Activated CD4-positive, alpha-beta T cell treated with anti-CD3 and anti-CD28 coated beads for 24 hours (primary cell): ENCODE data around the gene NDUFV1.
"Not testable (repeated sequence)": the region's sequence is repeated elsewhere in the genome, so short reads cannot be mapped to it uniquely, and the experiment has no call there.

Source experiments
- DNase-seq, 2 donors: peaks; one replicate each; pipeline ENCODE4 v3.0.0-alpha.2; 2020; ENCODE audit warnings: low read depth in 2 of 2

NDUFV1 gene

DNA sequence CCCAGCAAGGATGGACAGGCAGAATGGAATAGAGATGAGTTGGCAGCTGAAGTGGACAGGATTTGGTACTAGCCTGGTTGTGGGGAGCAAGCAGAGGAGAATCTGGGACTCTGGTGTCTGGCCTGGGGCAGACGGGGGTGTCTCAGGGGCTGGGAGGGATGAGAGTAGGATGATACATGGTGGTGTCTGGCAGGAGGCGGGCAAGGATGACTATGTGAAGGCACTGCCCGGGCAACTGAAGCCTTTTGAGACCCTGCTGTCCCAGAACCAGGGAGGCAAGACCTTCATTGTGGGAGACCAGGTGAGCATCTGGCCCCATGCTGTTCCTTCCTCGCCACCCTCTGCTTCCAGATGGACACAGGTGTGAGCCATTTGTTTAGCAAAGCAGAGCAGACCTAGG is 20.8 kb upstream of the NDUFV1 start:
- DNase-seq: no peak

DNA sequence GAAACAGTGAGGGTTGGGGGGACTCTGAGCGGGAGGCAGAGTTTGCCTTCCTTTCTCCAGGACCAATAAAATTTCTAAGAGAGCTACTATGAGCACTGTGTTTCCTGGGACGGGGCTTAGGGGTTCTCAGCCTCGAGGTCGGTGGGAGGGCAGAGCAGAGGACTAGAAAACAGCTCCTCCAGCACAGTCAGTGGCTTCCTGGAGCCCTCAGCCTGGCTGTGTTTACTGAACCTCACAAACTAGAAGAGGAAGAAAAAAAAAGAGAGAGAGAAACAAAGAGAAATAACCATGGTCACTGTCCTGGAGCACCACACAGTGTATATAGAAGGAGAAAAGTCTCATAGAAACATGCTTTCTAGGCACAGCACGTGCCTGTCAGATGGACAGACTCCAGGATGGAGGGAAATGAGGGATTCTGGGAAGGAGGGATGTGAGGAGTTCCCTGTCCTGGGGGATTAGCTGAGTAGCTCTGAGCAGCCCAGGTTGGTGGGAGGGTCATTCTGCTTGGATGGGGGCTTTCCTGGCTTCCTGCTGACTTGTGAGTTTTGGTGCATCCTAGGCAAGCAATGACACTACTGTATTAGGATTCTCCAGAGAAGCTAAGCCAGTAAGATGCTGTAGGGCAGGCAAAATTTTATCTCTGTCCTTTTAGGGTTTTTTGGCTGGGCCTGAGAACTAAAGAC is 20.0 kb upstream of the NDUFV1 start:
- DNase-seq: no peak

DNA sequence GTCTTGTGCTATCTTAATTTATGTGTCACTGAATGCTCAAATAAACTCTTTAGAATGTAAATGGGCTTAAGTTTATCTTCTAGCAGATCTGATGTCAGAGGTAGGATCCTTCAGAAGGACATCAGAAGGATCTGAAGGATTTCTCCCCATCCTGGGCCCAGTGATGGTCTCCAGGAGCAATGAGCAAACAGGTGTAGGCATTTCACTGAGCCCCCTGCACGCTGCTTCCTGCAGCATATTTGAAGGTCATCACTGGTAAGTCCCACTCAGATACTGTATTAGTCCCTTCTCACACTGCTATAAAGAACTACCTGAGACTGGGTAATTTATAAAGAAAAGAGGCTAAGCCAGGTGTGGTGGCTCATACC is 18.6 kb upstream of the NDUFV1 start:
- no peak for DNase-seq

DNA sequence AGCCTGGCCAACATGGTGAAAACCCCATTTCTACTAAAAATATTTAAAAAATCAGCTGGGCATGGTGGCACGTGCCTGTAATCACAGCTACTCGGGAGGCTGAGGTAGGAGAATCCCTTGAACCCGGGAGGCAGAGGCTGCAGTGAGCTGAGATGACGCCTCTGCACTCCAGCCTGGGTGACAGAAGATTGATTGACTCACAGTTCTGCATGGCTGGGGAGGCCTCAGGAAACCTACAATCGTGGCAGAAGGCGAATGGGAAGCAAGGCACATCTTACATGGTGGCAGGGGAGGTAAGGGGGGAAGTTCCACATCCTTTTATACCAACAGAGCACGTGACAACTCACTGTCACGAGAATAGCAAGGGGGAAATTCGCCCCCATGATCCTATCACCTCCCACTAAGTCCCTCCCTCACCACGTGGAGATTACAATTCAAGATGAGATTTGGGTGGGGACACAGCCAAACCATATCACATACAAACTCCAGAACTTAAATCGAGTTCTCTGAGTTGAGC is 17.8 kb upstream of the NDUFV1 start:
- DNase-seq: not testable (repeated sequence)

DNA sequence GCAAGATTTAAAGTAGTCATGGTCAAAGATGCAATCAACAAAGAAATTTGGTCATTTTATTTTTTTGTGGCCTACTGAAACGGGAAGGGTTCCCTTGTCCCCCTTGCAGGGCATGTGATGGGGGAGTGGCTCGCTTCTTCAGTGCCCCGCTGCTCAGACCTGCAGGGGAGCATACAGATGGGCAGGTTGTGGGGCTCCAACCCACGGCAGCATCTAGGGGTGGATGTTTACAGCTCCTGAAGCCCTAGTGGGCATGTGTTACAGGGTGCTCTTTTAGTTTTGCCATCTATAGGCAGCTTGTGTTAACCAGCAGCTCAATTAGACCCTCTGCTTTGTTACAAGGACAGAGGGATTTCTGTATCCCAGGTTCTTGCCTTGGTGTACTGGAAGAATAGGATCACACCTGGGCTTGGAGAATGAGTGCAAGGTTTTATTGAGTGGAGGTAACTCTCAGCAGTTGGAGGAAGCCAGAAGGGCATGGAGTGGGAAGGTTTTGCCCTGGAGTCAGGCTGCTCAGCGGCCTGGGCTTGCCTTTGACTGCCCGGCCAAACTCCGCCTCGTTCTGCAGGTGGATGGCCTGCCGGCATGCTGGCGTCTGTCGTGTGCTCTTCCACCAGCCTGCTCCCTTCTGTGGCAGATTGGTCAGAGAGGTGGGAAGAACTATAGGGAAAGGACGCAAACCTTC is 13.7 kb upstream of the NDUFV1 start:
- no peak for DNase-seq

DNA sequence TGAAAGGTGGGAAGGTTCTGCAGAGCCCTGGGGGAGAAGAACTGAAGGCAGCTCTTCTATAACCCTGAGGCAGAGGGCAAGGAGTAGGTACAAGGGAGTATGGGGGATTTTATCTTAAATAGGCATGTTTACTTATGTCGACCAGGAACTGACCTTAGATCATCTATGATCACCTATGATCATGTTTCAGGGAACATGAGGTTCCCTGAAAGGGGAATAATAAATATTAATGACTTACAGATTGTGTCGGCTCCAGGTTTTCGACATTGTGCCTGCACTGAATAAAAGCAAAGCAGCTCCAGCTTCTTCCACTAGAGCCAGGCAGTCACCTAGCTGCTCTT is 13.2 kb upstream of the NDUFV1 start:
- DNase-seq: no peak

DNA sequence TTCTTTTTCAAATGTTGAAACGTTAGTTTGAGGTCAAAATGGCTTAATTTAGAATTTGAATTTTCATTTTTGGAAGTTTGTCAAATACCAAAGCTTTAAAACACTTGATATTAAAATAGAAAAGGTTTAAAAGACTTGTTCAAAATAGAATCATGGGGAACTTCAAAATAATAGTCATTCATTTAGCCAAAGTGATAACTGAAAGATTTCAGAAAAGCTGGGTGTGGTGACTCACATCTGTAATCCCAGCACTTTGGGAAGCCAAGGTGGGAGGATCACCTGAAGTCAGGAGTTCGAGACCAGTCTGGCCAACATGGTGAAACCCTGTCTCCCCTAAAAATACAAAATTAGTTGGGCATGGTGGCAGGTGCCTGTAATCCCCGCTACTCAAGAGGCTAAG is 12.3 kb upstream of the NDUFV1 start:
- no peak for DNase-seq

DNA sequence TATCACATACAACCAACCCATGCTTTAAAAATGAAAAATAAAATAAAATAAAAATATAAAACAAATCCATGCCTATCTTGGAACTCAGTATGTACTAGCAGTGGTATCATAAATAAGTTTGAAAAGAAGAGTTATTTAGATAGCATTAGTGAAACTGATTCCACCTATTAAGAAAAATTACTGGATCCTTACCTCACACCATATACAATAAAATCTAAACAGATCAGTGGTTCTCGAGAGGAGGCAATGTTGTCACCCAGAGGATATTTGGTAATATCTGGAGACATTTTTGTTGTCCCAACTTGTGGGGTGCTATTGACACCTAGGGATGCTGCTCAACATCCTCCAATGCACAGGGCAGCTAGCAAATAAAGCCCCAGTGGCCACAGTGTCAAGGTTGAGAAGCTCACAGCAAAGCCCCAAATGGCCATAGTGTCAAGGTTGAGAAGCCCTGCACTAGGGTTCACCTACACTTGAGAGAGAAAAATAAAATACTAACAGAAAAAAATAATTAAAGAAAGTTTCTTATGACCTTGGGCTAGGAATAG is 9.9 kb upstream of the NDUFV1 start:
- no peak for DNase-seq

DNA sequence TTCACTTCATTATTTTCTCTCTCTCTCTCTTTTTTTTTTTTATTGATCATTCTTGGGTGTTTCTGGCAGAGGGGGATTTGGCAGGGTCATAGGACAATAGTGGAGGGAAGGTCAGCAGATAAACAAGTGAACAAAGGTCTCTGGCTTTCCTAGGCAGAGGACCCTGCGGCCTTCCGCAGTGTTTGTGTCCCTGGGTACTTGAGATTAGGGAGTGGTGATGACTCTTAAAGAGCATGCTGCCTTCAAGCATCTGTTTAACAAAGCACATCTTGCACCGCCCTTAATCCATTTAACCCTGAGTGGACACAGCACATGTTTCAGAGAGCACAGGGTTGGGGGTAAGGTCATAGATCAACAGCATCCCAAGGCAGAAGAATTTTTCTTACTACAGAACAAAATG is 9.3 kb upstream of the NDUFV1 start:
- not testable (repeated sequence) for DNase-seq

DNA sequence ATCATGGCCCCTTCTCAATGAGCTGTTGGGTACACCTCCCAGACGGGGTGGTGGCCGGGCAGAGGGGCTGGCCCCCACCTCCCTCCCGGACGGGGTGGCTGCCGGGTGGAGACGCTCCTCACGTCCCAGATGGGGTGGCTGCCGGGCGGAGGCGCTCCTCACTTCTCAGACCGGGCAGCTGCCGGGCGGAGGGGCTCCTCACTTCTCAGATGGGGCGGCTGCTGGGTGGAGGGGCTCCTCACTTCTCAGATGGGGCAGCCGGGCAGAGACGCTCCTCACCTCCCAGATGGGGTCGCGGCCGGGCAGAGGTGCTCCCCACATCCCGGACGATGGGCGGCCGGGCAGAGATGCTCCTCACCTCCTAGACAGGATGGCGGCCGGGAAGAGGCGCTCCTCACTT is 8.8 kb upstream of the NDUFV1 start:
- not testable (repeated sequence) for DNase-seq

DNA sequence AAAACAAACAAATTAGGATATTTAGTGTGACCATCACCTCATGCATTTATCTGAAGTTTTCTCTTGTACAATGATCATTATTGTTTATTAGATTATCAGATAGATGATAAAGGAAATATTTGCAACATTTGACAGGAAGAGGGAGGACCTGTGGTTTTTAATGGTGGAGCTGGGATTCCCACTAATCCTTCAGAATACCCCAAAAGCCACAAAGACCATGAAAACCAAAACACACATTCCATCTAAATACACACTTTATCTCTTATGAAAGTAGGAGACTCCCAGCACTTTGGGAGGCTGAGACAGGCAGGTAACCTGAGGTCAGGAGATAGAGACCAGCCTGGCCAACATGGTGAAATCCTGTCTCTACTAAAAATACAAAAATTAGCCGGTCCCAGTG is 7.6 kb upstream of the NDUFV1 start:
- no peak for DNase-seq

DNA sequence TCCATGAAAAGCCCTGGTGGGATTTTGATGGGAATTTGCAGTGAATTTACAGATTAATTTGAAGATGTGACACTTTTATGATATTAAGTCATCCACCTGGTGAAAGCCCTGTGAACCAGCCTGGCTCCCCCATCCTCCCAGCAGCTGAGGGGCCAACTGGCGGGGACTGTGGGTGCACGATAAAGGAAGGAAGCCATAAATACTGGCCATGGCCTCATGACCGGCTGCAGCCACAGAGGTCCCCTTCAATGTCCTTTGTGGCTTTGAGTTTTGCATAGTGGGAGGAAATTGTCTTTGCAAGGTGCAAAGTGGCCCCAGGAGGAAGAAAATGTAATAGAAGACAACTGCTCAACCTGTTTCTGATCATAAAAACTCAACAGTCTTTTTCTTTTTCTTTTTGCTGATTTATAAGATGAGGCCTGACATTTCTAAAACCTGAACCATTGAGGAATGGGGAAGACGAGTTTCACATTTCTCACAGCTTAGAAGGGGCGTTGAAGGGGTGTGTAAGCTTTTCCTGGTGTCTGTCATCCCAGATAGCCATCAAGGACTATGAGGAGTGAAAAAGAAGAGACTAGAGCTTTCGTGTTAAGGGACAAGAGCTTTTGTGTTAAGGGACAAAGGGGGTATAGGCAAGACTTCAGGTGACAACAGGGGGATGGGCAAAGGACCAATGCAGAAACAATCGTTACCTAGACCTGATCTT is 6.3 kb upstream of the NDUFV1 start:
- no peak for DNase-seq

DNA sequence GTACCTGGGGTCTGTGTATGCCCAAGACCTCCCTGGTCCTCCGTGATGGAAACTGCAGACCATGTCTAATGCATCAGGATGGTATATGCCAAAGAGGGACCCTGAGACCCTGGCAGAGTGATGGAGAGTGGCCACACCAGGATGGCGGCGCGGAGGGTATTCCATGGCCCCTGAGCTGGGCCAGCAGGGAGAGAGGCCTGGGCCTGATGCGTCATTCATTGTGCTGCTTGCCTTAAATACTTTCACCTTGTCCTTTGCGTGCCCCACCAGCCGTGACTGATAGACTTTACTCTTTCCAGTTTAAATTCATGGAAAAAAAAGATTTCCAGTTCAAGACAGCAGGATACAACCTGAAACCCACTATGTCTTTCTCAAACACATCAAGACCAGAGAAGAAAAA is 5.6 kb upstream of the NDUFV1 start:
- no peak for DNase-seq

DNA sequence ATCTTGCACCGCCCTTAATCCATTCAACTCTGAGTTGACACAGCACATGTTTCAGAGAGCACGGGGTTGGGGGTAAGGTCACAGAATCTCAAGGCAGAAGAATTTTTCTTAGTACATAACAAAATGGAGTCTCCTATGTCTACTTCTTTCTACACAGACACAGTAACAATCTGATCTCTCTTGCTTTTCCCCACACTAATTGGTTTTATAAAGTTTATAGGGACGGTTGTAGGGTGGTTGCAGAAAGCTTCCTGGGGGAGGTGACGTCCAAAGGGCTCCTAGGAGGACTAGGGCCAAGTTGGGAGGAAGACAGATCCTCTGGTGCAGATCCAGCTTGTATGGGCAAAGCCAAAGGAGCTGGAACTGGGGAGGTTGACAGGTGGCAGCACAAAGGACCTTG is 2.6 kb upstream of the NDUFV1 start:
- DNase-seq: not testable (repeated sequence)

DNA sequence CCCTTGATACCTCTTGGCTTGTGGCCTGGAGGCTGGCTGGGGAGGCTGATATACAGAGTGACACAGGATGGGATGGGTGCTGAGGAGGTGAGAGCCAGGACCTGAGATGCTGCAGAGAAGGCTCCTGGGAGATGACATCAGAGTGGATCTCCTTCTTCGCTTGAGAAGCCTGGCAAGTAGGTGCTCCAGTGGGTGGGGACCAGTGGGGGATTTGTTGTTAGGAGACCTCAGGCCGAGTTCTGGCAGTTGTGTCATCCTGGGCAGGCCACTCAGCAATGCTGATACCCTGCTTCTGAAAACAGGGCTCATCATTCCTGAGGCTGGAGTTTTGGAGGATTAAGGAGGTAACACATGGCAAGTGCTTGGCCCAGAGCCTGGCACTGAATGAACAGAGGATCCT is 1.9 kb upstream of the NDUFV1 start:
- no peak for DNase-seq

DNA sequence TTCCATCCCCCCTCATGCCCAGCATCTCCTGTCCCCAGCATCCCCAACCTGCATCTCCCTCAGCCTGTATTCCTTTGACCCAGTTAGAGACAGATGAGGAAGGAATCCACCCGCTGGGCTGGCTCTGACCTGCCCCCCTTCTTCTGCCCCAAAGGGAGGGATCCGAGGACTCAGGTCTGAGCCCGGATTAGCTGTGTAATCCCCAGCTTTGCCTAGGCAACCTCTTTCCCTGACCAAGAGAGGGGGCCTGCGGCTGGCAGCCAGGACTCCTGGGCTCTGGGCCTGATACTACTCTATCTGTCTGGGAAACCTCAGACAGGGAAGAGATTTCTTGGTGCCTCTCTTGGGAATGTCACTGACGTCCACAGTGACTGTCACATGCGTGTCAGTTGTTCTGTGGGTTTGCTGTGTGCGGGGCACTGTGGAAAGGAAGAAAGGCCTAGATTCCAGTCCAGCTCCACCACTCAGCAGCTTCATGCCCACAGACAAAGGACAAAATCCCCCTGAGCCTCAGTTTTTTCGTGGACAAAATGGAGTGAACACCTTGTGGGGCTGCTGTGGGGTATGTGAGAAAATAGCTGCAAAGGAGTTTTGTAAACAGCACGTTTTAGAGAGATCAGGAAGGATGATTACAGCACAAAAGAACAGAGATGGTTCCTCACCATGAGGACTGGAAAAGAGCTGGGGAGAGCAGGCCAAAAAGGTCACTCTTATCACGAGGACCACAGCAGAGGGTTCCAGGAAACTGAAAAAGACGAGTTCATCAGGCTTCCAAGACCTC is 1.3 kb upstream of the NDUFV1 start:
- DNase-seq: no peak

DNA sequence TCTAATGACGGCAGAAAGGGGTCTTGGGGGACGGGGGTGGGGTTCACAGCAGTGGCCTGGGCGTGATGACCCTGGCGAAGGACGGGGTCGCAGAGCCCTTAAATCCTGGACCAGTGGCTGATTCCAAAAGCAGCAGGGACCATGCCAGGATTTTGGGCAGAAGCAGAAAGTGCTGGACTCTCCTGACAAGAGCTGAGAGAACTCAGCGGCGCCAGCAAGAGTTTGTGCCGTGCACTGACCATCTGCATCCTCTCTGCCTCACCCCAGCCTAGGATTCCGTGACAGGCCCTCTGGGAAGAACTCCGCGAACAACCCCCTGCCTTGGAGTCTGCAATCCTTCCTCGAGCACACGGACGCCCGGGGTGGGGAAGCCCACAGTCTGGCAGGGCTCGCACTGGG is 644 bp upstream of the NDUFV1 start:
- DNase-seq: no peak

DNA sequence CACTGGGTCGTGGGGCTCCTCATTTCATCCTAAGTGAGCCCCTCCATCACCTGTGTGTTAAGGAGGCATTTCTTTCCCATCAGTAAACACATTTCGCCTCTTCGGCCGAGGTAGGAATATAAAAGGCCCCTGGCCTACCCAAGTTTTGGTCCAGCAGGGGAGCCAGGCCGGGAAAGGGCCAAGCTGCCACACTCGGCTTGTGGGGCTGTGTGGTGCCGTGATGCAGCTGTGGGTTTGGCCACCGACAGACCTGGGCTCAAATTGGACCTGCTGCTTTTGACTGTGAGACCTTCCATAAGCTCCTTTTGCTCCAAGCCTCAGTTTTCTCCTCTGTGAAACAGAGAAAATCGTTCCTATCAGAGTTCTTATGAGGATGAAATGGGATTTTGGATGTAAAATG is 771 bp downstream of the NDUFV1 start:
- no peak for DNase-seq

DNA sequence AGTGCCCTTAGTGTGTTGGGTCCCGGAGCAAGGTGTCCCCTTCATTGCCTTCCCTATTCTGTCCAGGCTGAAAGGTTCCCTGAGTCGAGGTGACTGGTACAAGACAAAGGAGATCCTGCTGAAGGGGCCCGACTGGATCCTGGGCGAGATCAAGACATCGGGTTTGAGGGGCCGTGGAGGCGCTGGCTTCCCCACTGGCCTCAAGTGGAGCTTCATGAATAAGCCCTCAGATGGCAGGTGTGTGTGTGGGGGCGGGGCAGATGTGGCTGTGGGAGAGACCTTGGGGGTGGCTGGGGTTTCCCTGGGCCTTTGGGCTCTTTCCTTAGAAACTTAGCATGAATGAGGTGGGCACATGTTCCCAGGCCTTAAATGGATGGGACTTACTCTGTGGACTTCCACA is 1.8 kb downstream of the NDUFV1 start:
- no peak for DNase-seq

DNA sequence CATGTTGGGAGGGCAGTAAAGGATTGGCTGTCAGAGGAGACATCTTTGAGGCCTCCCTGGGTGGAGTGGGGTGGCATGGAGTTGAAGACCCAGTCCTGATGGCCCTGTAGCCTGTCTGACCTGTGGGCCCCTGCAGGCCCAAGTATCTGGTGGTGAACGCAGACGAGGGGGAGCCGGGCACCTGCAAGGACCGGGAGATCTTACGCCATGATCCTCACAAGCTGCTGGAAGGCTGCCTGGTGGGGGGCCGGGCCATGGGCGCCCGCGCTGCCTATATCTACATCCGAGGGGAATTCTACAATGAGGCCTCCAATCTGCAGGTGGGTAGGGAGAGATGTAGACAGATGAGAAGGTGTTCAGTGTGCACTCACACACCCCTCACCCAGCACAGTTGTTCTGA is 2.6 kb downstream of the NDUFV1 start:
- no peak for DNase-seq

DNA sequence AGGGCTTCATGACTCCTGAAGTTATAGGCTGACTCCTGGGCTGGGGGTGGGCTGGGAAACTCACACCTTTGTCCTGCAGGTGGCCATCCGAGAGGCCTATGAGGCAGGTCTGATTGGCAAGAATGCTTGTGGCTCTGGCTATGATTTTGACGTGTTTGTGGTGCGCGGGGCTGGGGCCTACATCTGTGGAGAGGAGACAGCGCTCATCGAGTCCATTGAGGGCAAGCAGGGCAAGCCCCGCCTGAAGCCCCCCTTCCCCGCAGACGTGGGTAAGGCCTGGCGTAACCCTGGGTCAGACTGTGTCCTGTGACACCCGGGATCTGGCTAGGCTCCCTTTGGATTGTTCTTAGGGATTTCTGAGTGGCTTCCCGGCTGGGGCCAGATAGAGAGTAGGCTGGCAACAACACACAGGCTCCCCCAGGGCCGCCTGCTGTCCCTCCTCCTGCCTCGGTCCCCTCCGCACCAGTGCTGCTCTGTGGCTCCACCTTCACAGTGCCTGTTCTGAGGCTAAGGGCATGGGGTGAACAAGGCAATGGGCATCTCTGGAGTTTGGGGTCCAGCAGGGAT is 3.6 kb downstream of the NDUFV1 start:
- DNase-seq: no peak

DNA sequence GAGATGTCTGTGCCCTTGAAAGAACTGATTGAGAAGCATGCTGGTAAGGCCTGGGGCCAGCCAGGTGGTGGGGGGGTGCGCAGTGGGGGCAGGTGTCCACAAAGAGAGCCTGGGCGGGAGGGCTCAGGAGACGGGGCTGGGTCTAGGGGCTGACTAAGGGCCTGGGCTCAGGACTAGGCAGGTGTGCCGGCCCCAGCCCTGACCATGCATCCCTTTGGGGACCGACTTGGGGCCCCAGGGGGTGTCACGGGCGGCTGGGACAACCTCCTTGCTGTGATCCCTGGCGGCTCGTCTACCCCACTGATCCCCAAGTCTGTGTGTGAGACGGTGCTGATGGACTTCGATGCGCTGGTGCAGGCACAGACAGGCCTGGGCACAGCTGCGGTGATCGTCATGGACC is 4.4 kb downstream of the NDUFV1 start:
- no peak for DNase-seq
